Neural cell (in vitro differentiated cells): ENCODE results near the gene GCNT2. TPM values are rescaled to one million over a fixed set of nuclear protein-coding genes. Genes with fewer than 3 reads are reported as not detected.

Experiments
- H2AFZ ChIP-seq: fragments of 200-600, 300-800 bp; sonication (generic), shearing (Covaris generic); 2 replicates; pipeline ENCODE4 v1.6.0; 2014; ENCODE audit warnings: low read depth, mild to moderate bottlenecking, antibody characterized with exemption, low read length, moderate library complexity
- H3F3A ChIP-seq: fragments of 200-600 bp; shearing (Covaris generic); 2 replicates; pipeline ENCODE4 v1.6.1; 2016; ENCODE audit warnings: mild to moderate bottlenecking, moderate library complexity, mixed read lengths, antibody characterized with exemption, low read length; ENCODE audit not compliant: insufficient read depth, poor library complexity, severe bottlenecking
- H3K27ac ChIP-seq: fragments of 200-600, 300-800 bp; sonication (generic), shearing (Covaris generic); 2 replicates; pipeline ENCODE4 v1.5.1; 2014; ENCODE audit warnings: mild to moderate bottlenecking, low read length, moderate library complexity
- H3K27me3 ChIP-seq: fragments of 300-800, 200-600 bp; sonication (generic), shearing (Covaris generic); 2 replicates; pipeline ENCODE4 v1.6.0; 2014; ENCODE audit warnings: mild to moderate bottlenecking, low read depth, low read length, moderate library complexity; ENCODE audit not compliant: insufficient read depth
- H3K36me3 ChIP-seq: fragments of 300-800, 200-600 bp; sonication (generic), shearing (Covaris generic); 2 replicates; pipeline ENCODE4 v1.5.1; 2014; ENCODE audit warnings: mild to moderate bottlenecking, antibody characterized with exemption, low read length, moderate library complexity; ENCODE audit not compliant: insufficient read depth
- H3K4me2 ChIP-seq: fragments of 300-800, 200-600 bp; sonication (generic), shearing (Covaris generic); 2 replicates; pipeline ENCODE4 v1.6.0; 2014; ENCODE audit warnings: mild to moderate bottlenecking, low read length
- H3K4me3 ChIP-seq: fragments of 300-800, 200-600 bp; sonication (generic), shearing (Covaris generic); 2 replicates; pipeline ENCODE4 v1.5.1; 2014; ENCODE audit warnings: mild to moderate bottlenecking, low read length, moderate library complexity
- H3K79me2 ChIP-seq: fragments of 200-600 bp; shearing (Covaris generic); replicated peaks from 2 replicates; pipeline ENCODE4 v1.6.0; 2014; ENCODE audit warnings: mild to moderate bottlenecking, low read length, moderate library complexity; ENCODE audit not compliant: insufficient read depth
- H3K9ac ChIP-seq: fragments of 300-800, 200-600 bp; sonication (generic), shearing (Covaris generic); 2 replicates; pipeline ENCODE4 v1.6.1; 2016; ENCODE audit warnings: mild to moderate bottlenecking, low read length, mixed read lengths
- H3K9me2 ChIP-seq: fragments of 200-600 bp; shearing (Covaris generic); 2 replicates; pipeline ENCODE4 v1.6.1; 2016; ENCODE audit warnings: mild to moderate bottlenecking, low read length, mixed read lengths; ENCODE audit not compliant: insufficient read depth
- H3K9me3 ChIP-seq: fragments of 200-600, 300-800 bp; sonication (generic), shearing (Covaris generic); 2 replicates; pipeline ENCODE4 v1.6.1; 2016; ENCODE audit warnings: mild to moderate bottlenecking, mixed run types, low read length, moderate library complexity, mixed read lengths
- H4K20me1 ChIP-seq: fragments of 200-600 bp; shearing (Covaris generic); 2 replicates; pipeline ENCODE4 v1.6.1; 2016; ENCODE audit warnings: mild to moderate bottlenecking, mixed run types; ENCODE audit not compliant: insufficient read depth
- CTCF ChIP-seq: fragments of 450-650 bp; IDR thresholded peaks from 2 replicates; pipeline ENCODE4 v1.5.1; 2014; ENCODE audit warnings: antibody characterized with exemption, mild to moderate bottlenecking, moderate library complexity; ENCODE audit not compliant: poor library complexity, severe bottlenecking
- EP300 ChIP-seq: fragments of 450-650 bp; conservative IDR thresholded peaks from 2 replicates; pipeline ENCODE4 v1.6.1; 2014; ENCODE audit warnings: antibody characterized with exemption, mild to moderate bottlenecking, moderate library complexity; ENCODE audit not compliant: poor library complexity, severe bottlenecking
- EZH2 ChIP-seq: fragments of 200-600, 300-800 bp; shearing (Covaris generic), sonication (generic); IDR thresholded peaks from 2 replicates; pipeline ENCODE4 v1.6.1; 2014; ENCODE audit warnings: antibody characterized with exemption, low read length, borderline replicate concordance, mild to moderate bottlenecking; ENCODE audit not compliant: insufficient read depth, poor library complexity, severe bottlenecking
- MXI1 ChIP-seq: fragments of 450-650 bp; conservative IDR thresholded peaks from 2 replicates; pipeline ENCODE4 v1.6.1; 2014; ENCODE audit warnings: antibody characterized with exemption, mild to moderate bottlenecking; ENCODE audit not compliant: poor library complexity, severe bottlenecking
- POLR2AphosphoS5 ChIP-seq: IDR thresholded peaks from 2 replicates; pipeline ENCODE4 v1.6.1; 2012
- RAD21 ChIP-seq: fragments of 450-650 bp; conservative IDR thresholded peaks from 2 replicates; pipeline ENCODE4 v1.6.1; 2014; ENCODE audit warnings: antibody characterized with exemption, mild to moderate bottlenecking, moderate library complexity
- REST ChIP-seq: IDR thresholded peaks from 2 replicates; pipeline ENCODE4 v1.6.1; 2012; ENCODE audit warnings: borderline replicate concordance
- SMC3 ChIP-seq: fragments of 450-650 bp; conservative IDR thresholded peaks from 2 replicates; pipeline ENCODE4 v1.6.1; 2014; ENCODE audit warnings: antibody characterized with exemption, mild to moderate bottlenecking, moderate library complexity; ENCODE audit not compliant: poor library complexity
- TAF1 ChIP-seq: IDR thresholded peaks from 2 replicates; pipeline ENCODE4 v1.6.1; 2012; ENCODE audit warnings: low read depth
- polyA plus RNA-seq: library from polyadenylated mRNA; depleted of rRNA; stranded (reverse); fragments of >200 nt; gene quantifications from 2 replicates; pipeline ENCODE4 v1.2.3, GENCODE V29; 2014

Gene GCNT2
- polyA plus RNA-seq, 1 donor from 2014 or later, result 9.4 TPM

- H2AFZ ChIP-seq, result no peak overlapping the region
- no peaks in the 10 kb centered on the region for H3K9me2 ChIP-seq
- H3K4me2 ChIP-seq, result no peak overlapping the region
- H3K9me3 ChIP-seq, result no peaks in the 10 kb centered on the region
- no peaks in the 10 kb centered on the region for H3K27me3 ChIP-seq
- no peak overlapping the region for H3K27ac ChIP-seq
- H3K9ac ChIP-seq, result no peak overlapping the region
- no peak overlapping the region for H3K4me3 ChIP-seq
- H3F3A ChIP-seq, result peaks cover 4% of the 10 kb centered on the region
- peaks cover 11% of the 10 kb centered on the region for H3K79me2 ChIP-seq
- no peak for TF ChIP-seq EZH2
- no peak for TF ChIP-seq MXI1
- no peak for TF ChIP-seq TAF1
- TF ChIP-seq SMC3, result no peak
- no peak for TF ChIP-seq RAD21
- TF ChIP-seq POLR2AphosphoS5, result no peak
- TF ChIP-seq EP300, result no peak
- no peak for TF ChIP-seq REST
- TF ChIP-seq CTCF, result no peak
- H4K20me1 ChIP-seq, result no peaks in the 10 kb centered on the region
- H3K36me3 ChIP-seq, result no peaks in the 10 kb centered on the region
Measured at GRCh38 chr6:10552270-10552810, 31.2 kb downstream of the GCNT2 start.

GRCh38 chr6:10553871-10554270 lies 32.7 kb downstream of the GCNT2 start:
- Histone ChIP-seq H3K9ac (no peak overlapping the region), H3K27ac (no peak overlapping the region), H3F3A (peaks cover 4% of the 10 kb centered on the region), H3K4me3 (no peak overlapping the region), H3K4me2 (no peak overlapping the region), H3K9me3 (no peaks in the 10 kb centered on the region), H2AFZ (no peak overlapping the region), H3K9me2 (no peaks in the 10 kb centered on the region), H3K27me3 (no peaks in the 10 kb centered on the region), H3K79me2 (peaks cover 27% of the 10 kb centered on the region), H4K20me1 (no peaks in the 10 kb centered on the region), H3K36me3 (no peaks in the 10 kb centered on the region)
- no peak for TF ChIP-seq REST
- TF ChIP-seq RAD21, result no peak
- TF ChIP-seq POLR2AphosphoS5, result no peak
